GM21381 (cell line): ENCODE results near the gene DCAF11.

Source experiments
- ATAC-seq: cut with Tn5 transposase; IDR thresholded peaks from one replicate; pipeline ENCODE4 v1.9.1; 2021; ENCODE audit warnings: mild to moderate bottlenecking, moderate library complexity; ENCODE audit not compliant: unreplicated experiment

The DCAF11 gene

DNA sequence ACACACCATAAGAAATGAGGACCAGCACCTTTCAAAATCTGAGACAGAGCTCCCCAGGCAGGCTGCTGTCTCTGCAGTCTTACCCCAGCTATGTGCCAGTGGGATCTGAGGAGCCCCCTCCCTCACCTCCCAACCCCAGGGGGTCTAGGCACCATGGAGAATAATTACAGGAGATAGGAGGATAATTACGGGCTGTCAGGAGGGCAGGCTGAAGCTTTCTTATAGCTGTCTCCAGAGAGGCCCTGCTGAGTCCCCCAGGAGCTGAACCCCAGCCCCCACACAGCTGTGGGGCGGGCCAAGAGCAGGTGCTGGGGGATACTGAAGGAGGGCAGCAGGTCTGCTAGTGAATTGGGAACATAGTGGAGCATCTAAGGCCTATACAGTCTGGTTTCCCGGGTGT lies 36.4 kb upstream of the DCAF11 start:
- ATAC-seq, result no peak

DNA sequence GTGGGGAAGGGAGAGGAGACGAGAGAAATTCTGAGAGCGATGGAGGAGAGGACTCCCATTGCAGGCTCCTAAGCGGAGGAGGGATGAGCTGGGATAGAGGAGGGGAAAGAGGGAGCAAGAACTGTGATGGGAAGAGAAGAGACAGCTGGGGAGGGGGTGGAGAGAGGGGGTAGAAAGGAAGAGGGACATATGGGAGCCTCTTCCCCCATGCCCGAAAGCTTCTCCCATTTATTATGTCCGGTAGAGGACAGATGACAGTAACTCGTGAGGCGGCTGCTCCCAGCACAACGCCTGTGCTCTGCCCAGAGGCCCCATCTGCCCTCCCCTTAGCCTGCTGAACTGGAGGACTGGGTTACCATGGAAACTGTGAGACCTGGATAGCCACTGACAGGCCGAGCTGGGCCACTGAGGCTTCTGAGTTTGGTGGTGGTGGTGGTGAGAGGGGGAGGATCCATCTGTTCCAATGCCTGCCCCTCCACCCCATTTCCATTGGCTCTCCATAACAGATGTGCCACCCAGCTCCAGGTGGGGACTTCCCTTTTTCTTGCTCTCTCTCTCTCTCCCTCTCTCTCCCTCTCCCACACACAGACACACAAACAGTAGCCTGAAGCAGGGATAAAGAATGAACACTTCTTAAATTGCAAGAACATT lies 35.0 kb upstream of the DCAF11 start:
- ATAC-seq, result no peak

DNA sequence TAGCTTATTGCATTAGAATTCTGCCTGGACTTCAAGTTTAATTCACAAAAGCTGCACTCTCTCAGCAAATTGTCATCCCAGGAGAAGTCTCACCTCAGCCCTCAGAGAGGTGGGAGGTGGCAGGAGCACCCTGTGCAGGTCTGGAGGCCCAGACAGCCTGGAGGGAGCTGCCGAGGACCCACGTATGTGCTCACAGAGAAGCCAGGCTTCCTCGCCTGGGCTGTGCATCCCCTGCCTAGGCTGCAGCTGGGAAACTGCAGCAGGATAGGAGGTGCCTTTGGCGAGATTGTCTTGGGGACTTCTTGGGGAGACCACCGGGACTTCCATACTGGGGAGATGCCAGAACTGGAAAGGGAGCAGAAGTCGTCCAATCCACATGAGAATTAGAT lies 34.4 kb upstream of the DCAF11 start:
- ATAC-seq, result no peak

DNA sequence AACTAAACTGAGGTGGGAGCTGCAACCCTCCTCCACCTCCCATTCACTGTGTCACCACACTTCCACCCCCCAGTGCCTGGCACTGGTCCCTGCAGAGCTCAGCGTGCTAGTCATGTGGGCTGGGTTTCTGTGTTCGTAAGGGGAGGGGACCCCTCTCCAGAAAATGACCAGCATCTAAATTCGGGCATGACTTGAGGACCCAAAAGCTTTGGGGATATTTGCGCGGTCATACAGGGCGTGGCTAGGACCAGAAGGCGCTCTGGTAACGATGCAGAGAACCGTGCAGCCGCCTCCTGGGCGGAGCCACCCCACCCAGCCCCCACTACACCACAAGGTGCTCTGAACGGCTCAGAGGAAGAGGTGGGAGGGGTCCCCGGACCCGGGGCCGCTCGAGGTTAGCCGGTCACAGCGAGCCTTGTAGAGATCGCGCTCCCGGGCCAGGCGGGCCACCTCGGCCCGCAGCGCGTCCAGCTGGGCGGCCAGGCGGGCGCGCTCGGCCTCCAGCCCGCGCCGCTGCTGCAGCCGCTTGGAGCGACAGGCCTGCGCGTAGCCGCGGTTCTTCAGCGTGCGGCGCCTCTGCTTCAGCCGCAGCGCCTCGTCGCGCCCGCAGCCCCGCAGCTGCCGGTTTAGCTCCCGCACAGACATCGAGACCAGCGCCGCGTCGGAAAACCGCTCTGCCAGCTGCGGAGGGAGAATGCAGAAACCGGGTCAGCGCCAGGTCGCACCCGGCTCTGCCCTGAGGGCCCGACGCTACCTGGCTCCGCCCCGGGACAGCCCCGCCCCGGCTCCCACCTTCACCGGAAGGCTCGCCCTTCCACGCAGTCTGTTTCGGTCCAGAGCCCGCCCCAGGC lies 33.5 kb upstream of the DCAF11 start:
- peak; percentile 86 for ATAC-seq

DNA sequence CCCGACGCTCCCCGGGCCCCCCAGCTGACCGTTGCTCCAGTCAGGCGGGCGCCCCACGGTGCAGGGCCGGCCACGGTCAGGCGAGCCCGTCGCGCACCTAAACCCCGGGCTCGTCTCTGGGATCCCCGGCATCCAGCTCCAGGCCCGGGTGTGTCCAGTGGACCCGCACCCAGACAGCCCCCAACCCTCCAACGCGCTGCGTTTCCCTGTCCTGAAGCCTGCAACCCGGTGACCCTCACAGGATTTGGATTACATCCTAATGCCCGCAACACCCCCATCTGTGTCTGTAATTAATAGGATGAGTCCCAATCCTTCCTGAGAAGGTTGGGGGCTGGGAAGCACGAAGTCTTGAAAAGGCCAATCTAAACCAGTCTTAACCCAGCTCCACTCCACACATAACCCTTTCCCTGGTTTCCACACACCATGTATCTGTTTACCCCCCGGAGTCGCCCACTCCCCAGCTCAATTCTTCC lies 32.8 kb upstream of the DCAF11 start:
- no peak for ATAC-seq

DNA sequence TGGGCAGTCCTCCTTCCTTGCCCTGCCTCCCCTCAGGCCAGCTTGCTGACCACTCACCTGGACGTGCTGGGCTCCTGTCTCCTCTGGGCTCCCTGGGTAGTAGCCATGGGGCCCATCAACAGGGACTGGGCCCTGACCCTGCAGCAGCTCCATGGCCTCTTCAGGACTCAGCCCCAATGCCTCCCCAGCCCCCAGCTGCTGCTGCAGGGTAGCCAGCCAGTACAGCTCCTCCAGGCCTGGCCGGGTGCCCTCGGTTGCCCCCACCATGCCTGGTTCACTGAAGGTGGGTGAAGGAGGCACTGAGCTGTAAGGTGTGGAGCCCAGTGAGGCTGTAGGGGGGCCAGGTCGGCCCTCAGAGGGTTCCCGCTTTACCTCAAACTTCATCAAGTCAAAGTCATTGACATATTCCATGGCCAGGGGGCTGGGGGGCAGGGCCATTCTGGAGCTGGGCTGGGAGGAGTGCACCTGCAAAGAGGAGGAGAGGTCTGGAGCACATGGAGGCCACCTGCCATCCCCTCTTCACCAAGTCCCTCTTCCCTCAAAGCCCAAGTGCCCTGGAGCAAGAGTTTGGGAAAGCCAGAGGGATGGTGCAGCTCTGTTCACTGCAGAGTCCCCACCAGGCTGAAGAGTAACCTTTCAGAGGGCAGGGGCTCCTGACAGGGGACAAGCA lies 32.0 kb upstream of the DCAF11 start:
- no peak for ATAC-seq

DNA sequence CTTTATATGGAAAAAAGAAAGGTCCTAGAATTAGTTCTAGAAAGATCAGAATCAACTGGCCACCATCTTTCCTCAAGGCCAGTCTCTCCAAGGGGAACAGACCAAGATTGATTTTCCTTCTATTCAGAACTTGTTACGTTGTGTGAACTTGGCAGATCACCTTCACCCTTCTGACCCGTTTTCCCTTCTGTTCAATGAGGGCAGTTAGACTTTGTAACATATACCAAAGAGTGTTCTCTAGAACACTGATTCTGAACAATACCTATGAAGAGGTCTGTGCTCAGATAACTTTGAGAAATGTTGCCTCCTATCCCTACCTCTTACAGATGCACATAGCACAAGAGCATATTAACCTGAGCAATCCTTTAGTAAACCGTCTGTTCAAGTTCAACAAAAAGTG lies 31.1 kb upstream of the DCAF11 start:
- no peak for ATAC-seq

DNA sequence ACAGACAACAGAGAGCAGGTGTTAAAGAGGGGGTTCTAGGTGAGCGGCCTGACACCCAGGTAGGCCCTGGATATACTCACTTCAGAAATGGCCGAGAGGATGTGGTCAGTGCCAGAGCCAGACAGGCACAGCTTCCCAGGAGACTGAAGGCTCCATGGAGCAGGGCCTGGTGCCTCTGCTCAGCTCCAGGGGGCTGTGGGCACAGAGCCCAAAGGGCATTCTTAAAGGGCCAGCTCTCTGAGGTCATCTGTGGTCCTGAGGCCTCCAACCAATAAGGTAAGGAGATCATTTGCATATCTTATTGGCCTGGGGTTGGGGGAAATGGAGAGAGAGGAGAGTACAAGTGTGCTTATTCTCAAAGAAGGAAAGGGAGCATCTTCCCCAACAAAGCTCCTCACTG lies 30.1 kb upstream of the DCAF11 start:
- no peak for ATAC-seq

DNA sequence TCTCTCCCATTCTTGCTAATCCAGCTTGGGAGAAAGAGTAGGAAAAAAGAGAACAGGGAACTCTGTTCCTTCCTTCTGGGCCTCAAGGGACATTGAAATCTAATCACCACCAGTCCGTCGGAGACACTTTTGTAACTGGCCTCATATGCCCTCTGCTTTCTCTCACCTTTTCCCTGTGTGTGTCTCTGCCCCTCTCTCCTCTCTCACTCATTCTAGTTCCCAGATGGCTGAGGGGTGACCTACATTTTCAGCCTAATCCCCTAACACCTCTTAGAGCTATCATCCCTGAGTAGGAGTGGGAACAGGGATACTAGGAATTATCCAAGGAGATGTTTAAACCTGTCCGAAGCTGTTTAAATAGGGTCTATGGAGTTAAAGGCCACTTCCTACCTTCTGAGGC lies 29.4 kb upstream of the DCAF11 start:
- no peak for ATAC-seq

DNA sequence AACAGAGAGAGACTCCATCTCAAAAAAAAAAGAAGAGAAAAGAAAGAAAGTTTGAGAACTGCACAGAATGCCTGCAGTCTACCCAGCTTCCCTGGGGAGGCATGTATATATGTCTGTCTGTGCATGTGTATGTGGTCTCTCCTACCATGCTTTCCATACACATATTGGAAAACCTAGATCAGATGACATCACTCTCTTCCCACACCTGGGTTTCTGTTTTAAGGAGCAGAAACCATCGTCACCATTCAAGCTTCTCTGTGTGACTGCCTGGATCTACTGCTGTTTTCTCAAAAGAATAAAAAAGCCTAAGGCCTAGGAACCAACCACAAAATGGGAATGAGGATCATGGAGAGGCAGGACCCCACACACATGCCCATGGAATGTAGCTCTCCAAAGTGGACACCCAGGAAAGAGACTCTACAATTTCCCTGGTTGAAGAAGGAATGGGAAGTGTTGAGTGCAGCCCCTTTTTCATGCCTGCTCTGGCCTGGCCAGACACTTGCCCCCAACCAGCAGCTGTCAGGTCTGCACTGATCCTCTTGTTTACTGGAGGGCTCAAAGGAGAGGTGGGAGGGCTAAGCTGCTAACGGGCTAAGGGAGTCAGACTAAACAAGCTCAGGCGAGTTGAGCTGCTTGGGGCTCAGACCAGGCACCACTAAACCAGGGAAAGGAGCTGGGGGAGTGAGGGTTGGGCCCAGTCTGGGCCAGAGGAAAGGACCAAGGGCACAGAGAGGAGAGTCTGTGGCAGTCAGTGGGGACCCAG lies 28.2 kb upstream of the DCAF11 start:
- no peak for ATAC-seq

DNA sequence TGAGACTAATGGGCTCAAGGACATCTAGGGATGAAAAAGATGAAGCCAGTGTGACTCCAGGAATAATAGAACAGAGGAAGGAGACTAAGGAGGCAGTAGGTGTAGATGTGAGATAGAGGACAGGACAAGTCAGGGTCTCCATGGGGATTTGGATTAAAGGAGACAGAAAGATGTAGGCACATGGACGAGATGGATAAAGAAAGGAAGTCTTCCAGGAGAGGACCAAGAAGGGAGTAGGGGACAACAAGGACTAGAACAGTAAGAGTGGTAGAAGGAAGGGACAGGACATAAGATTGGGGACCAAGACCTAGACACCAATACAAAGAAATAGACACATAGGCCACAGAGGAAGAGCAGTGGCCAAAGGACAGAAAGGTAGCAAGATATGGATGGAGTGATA lies 27.6 kb upstream of the DCAF11 start:
- no peak for ATAC-seq

DNA sequence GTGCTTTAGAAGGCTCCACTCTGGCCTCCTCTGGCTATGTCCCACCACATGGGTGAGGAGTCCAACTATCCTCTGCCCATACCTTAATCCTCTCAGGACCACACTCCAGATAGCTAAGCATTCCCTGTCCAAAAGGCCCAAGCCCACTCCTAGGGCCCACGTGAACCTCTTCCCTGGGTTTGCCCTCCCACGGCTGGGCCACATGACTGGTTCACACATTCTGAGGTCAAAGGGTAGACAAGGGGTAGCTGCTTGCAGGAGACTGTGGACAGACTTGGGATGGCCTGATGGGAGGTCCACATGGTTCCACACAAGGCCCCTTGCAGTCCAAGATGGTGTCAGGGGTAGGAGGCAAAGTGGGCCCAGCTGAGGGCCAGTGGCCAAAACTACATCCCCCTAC lies 26.5 kb upstream of the DCAF11 start:
- no peak for ATAC-seq

DNA sequence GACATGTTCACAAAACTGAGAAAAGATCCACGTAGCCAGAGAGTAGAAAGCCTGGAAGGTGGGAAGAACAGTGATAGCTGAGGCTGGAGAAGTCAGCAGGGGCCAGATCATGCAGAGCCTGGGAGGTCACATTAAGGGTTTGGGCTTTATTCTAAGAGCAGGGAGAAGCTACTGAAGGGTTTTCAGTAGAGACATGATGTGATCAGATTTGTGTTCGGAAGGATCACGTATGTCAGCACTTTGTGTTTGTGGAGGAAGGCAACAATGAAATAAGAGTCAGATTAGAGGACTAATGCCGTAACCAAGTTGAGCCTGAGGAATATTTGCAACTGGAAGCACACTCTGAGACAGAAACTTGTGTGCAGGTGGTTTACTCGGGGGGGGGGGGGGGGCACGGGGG lies 24.7 kb upstream of the DCAF11 start:
- no peak for ATAC-seq

DNA sequence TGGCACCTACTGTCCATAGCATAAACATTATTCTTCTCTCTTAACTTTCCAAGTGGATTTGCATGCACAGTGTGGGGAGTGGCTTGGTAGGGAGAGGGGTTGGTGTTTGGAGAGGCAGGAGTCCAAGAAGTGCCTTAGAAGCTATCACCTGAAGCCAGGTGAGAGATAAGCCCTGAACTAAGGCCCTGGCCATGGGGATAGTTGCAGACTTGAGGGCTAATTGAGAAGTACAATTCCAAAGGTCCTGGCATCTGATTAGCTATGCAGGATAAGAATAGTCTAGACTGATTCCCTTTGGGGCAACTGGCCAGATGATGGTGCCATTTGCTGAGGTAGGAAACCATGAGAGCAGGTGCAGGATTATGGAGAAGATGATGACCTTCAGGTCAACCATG lies 22.5 kb upstream of the DCAF11 start:
- no peak for ATAC-seq

DNA sequence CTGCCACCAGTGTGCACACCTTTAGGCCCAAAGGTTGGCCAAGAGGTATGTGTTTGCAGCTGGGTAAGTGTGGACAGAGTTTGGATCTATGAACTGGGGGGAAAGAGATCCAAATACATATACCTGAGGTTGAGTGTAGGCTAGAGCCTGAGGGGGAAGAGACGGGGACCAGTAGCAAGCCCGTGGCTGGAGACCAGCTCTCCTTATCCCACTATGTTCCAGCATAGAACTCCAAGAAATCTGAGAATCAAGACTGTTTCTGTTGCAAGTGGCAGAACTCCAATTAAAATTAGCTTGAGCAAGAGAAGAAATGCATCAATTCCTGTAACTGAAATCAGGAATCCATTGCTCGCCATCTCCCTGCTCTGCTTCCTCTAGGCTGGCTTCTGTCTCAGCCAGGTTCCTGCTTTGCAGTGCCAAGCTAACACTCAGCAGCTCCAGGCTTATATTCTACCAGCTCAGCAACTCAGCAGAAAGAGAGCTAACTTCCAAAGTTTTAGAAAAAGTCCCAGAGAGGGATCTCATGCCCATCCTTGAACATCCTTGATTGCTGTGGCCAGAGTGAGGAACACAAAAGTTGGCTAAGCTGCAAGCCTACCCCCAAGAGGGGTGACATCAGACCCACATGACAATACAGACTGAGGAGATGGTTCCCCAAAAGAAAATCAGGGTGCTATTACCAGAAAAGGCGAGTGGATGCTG lies 21.9 kb upstream of the DCAF11 start:
- no peak for ATAC-seq

DNA sequence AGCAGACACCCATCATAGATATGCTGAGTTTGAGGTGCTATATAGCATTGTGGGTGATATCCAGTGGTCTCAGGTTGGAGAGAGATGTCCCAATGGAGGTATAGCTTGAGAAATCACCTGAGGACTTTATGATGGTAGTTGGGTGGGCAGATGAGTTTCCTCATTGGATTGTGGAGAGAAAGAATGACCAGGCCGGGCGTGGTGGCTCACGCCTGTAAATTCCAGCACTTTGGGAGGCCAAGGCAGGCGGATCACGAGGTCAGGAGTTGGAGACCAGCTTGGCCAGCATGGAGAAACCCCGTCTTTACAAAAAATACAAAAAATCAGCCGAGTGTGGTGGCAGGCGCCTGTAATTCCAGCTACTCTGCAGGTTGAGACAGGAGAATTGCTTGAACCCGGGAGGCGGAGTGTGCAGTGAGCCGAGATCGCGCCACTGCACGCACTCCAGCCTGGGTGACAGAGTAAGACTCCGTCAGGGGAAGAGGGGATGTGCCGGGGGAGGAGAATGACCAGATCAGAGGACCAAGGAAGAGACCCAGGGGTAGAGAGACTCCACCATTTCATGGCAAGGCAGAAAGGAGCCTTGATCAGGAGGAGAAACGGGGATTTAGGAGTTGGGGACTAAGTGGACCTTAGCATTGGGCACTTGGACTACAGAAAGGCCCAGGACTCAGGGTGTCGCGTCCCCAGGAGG lies 21.2 kb upstream of the DCAF11 start:
- no peak for ATAC-seq

DNA sequence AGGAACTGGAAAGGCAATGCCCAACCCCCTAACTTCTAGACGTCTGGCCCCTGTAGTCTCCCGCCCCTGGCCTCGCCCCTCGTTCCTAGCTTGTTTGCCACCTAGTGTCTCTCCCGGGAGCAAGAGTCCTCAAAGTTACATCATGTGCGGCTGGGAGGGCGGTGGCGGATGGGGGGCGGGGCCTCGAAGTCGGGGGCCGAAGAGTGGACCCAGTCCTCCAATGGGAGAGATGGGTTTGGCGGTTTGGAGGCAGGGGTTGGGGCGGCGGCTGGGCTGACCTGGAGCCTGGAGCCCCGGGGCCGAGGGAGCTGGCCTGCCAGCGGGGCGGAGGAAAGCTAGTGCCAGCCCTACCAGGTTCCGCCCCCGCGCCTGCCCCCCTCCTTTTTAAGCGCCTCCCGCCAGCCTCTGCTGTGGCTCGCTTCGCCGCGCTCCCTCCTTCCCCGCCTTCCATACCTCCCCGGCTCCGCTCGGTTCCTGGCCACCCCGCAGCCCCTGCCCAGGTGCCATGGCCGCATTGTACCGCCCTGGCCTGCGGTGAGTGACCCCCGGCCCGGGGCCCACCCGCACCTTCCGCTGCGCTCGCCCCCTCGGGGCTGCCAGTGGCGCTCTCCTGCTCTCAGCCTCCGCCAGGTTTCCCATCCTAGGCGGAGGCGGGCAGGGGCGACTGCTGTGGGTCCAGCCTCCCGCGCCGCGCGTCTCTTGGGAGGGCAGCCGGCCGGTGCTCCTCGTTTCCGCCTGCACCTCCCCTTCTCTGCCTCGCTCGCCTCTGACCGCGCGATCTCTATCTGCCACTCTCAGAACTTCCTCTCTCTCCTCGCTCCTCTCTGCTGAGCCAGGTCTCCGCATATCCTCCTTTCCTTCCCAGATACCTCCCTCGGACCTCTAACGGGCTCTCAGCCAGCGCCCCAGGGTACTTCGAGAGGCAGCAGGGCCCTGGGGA lies 20.4 kb upstream of the DCAF11 start, which contains the start of gene PCK2:
TSS of gene PCK2 (plus strand) at position 411 of the 940 bp plus-strand sequence. CDS start at position 506, 95 bp downstream.
- ATAC-seq, result peak; percentile 51

DNA sequence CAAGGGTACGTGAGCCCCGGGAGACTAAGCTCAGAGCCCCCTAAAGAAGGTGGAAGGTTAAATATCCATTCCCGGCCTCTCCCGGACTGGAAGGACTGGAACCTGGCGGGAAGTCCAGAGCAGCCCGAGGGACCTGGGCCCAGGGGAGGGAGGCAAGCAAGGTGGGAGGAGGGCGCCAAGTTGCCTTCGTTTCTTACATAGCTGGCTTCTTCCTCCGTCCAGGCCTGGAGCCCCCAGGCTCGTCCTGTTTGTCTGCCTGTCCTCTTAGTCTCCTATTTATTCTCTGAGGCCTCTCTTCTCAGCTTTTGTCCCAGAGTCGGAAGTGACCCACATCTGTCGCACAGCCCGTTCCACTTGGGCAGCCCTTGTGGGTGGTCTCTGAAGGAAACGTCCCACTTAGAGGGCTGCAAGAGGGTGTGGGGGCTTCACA lies 19.7 kb upstream of the DCAF11 start:
- no peak for ATAC-seq
